Neural progenitor cell (in vitro differentiated cells): ENCODE measurements around the gene PCSK2. TPM values are rescaled to one million over a fixed set of nuclear protein-coding genes. Genes with fewer than 3 reads are reported as not detected.

Experiments used
- DNase-seq: peaks from one replicate; pipeline ENCODE4 v3.0.0-alpha.2; 2016; ENCODE audit warnings: low spot score
- H2AFZ ChIP-seq: fragments of 200-600 bp; sonication (generic); replicated peaks from 2 replicates; pipeline ENCODE4 v1.6.1; 2016; ENCODE audit warnings: antibody characterized with exemption
- H3F3A ChIP-seq: fragments of 200-600 bp; sonication (generic); 2 replicates; pipeline ENCODE4 v1.6.1; 2016; ENCODE audit warnings: antibody characterized with exemption, low read depth
- H3K27ac ChIP-seq: fragments of 200-600 bp; sonication (generic); 2 replicates; pipeline ENCODE4 v1.5.1; 2016; ENCODE audit warnings: mild to moderate bottlenecking
- H3K27me3 ChIP-seq: fragments of 200-600 bp; sonication (generic); 2 replicates; pipeline ENCODE4 v1.6.1; 2016; ENCODE audit warnings: mild to moderate bottlenecking, moderate library complexity
- H3K36me3 ChIP-seq: fragments of 200-600 bp; sonication (generic); 2 replicates; pipeline ENCODE4 v1.5.1; 2016
- H3K4me1 ChIP-seq: fragments of 200-600 bp; sonication (generic); 2 replicates; pipeline ENCODE4 v1.6.1; 2016; ENCODE audit warnings: mixed run types
- H3K4me2 ChIP-seq: fragments of 200-600 bp; sonication (generic); 2 replicates; pipeline ENCODE4 v1.6.1; 2016
- H3K4me3 ChIP-seq: fragments of 200-600 bp; sonication (generic); 2 replicates; pipeline ENCODE4 v1.5.1; 2016
- H3K79me2 ChIP-seq: fragments of 200-600 bp; sonication (generic); 2 replicates; pipeline ENCODE4 v1.6.1; 2016; ENCODE audit warnings: low read depth
- H3K9ac ChIP-seq: fragments of 200-600 bp; sonication (generic); 2 replicates; pipeline ENCODE4 v1.6.1; 2016
- H3K9me3 ChIP-seq: fragments of 200-600 bp; sonication (generic); 2 replicates; pipeline ENCODE4 v1.5.1; 2016; ENCODE audit warnings: low read depth
- H4K20me1 ChIP-seq: fragments of 200-600 bp; sonication (generic); 2 replicates; pipeline ENCODE4 v1.6.1; 2016; ENCODE audit warnings: low read depth
- H3K27ac Mint-ChIP-seq: 3 replicates; pipeline ENCODE4 v1.8.0; 2021; ENCODE audit warnings: mixed read lengths
- H3K27me3 Mint-ChIP-seq: 2 replicates; pipeline ENCODE4 v1.8.0; 2022; ENCODE audit warnings: low read depth, mild to moderate bottlenecking, inconsistent platforms, moderate library complexity, mixed read lengths; ENCODE audit not compliant: insufficient read depth
- H3K36me3 Mint-ChIP-seq: 3 replicates; pipeline ENCODE4 v1.8.0; 2021; ENCODE audit warnings: mixed read lengths
- H3K4me1 Mint-ChIP-seq: 3 replicates; pipeline ENCODE4 v1.8.0; 2021; ENCODE audit warnings: mixed read lengths
- H3K4me3 Mint-ChIP-seq: 3 replicates; pipeline ENCODE4 v1.8.0; 2021; ENCODE audit warnings: mild to moderate bottlenecking, moderate library complexity, mixed read lengths
- H3K9me3 Mint-ChIP-seq: 3 replicates; pipeline ENCODE4 v1.8.0; 2020; ENCODE audit warnings: mixed read lengths
- CTCF ChIP-seq: fragments of 200-600 bp; sonication (generic); IDR thresholded peaks from 2 replicates; pipeline ENCODE4 v1.5.1; 2017; ENCODE audit warnings: antibody characterized with exemption, mild to moderate bottlenecking
- EZH2 ChIP-seq: fragments of 200-600 bp; sonication (generic); IDR thresholded peaks from 2 replicates; pipeline ENCODE4 v1.6.1; 2017; ENCODE audit warnings: antibody characterized with exemption, mild to moderate bottlenecking, moderate library complexity
- EZH2phosphoT487 ChIP-seq: fragments of 200-600 bp; sonication (generic); IDR thresholded peaks from 2 replicates; pipeline ENCODE4 v1.6.1; 2017; ENCODE audit warnings: antibody characterized with exemption
- total RNA-seq: library from RNA; depleted of rRNA; stranded (reverse); fragments of >200 nt; gene quantifications from 2 replicates; pipeline ENCODE4 v1.2.3, GENCODE V29; 2015; ENCODE audit warnings: low replicate concordance

The PCSK2 gene
- total RNA-seq, 1 donor from 2014 or later = 0.07 TPM

GRCh38 chr20:17298751-17299150 is 71.9 kb downstream of the PCSK2 start:
- Histone ChIP-seq H2AFZ (no peak overlapping the region), H3K27ac (no peak overlapping the region), H3K79me2 (no peaks in the 10 kb centered on the region), H3F3A (no peaks in the 10 kb centered on the region), H3K36me3 (no peaks in the 10 kb centered on the region), H4K20me1 (no peaks in the 10 kb centered on the region), H3K9ac (no peak overlapping the region), H3K4me3 (no peak overlapping the region), H3K9me3 (no peaks in the 10 kb centered on the region), H3K27me3 (no peaks in the 10 kb centered on the region), H3K4me1 (no peaks in the 10 kb centered on the region), H3K4me2 (no peak overlapping the region)
- Mint-ChIP-seq H3K27me3 (peaks cover 3% of the 10 kb centered on the region), H3K27ac (no peak overlapping the region), H3K4me3 (no peak overlapping the region), H3K9me3 (no peaks in the 10 kb centered on the region), H3K4me1 (no peaks in the 10 kb centered on the region), H3K36me3 (no peaks in the 10 kb centered on the region)
- DNase-seq = no peak
- no peak for TF ChIP-seq EZH2phosphoT487
- TF ChIP-seq EZH2 = no peak
- TF ChIP-seq CTCF = no peak

DNA sequence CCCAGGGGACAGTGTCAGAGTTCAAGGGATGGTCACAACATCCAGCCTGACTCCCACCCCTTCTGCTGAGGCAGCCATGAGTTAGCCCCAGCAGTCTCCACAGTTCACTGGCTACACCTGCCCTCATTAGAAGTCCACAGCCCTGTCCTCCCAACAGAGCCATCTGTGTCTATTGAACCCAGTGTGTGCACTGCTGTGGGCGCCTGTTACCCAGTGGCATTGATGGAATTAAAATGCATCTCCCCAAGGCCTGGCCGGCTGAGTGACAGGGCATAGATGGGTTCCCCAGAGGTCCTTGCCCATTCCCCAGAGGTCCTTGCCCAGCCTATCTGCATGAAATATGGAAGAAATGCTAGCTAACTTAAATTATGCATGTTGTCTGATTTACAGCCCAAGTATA is 73.3 kb downstream of the PCSK2 start:
- H3K27me3 ChIP-seq = no peaks in the 10 kb centered on the region
- H3K4me2 ChIP-seq = no peak overlapping the region
- no peak overlapping the region for H3K9ac ChIP-seq
- no peaks in the 10 kb centered on the region for H3K9me3 ChIP-seq
- H4K20me1 ChIP-seq = no peaks in the 10 kb centered on the region
- Mint-ChIP-seq H3K27ac (no peak overlapping the region), H3K4me1 (peaks cover 8% of the 10 kb centered on the region), H3K9me3 (no peaks in the 10 kb centered on the region), H3K27me3 (peaks cover 3% of the 10 kb centered on the region), H3K4me3 (no peak overlapping the region), H3K36me3 (no peaks in the 10 kb centered on the region)
- H2AFZ ChIP-seq = no peak overlapping the region
- H3K4me3 ChIP-seq = no peak overlapping the region
- H3K79me2 ChIP-seq = no peaks in the 10 kb centered on the region
- TF ChIP-seq EZH2 (no peak), CTCF (no peak), EZH2phosphoT487 (no peak)
- H3F3A ChIP-seq = peaks cover 3% of the 10 kb centered on the region
- H3K36me3 ChIP-seq = no peaks in the 10 kb centered on the region
- no peak overlapping the region for H3K27ac ChIP-seq
- DNase-seq = no peak
- peaks cover 9% of the 10 kb centered on the region for H3K4me1 ChIP-seq

DNA sequence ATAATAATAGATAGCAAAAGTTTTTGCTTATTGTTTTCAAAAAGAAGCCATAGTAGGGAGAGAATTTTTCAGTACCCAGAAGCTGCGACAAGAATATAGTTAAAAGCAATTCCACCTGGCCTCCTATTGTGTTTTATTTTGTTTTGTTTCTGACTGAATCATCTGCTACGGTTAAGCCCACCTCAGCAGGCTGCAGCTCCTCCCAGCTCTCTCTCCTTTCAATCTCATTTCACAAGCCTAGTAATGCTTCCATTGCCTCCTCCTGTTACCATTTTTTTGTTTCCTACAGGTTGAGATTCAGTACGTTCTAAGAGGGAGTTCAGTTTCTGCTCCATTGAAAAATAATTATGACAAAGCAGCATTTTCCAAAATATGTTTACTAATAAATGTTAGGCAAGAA is 77.9 kb downstream of the PCSK2 start:
- DNase-seq = peak; percentile 50
- Histone ChIP-seq H3K4me1 (peaks cover 20% of the 10 kb centered on the region), H3K36me3 (no peaks in the 10 kb centered on the region), H3K27ac (peak overlapping the region; percentile 59), H3K9ac (no peak overlapping the region), H3F3A (peaks cover 7% of the 10 kb centered on the region), H4K20me1 (no peaks in the 10 kb centered on the region), H3K4me3 (peak overlapping the region; percentile 16), H3K4me2 (peak overlapping the region; percentile 68), H3K9me3 (no peaks in the 10 kb centered on the region), H3K27me3 (no peaks in the 10 kb centered on the region), H3K79me2 (no peaks in the 10 kb centered on the region), H2AFZ (no peak overlapping the region)
- no peaks in the 10 kb centered on the region for H3K27me3 Mint-ChIP-seq
- H3K4me3 Mint-ChIP-seq = no peak overlapping the region
- H3K9me3 Mint-ChIP-seq = no peaks in the 10 kb centered on the region
- H3K27ac Mint-ChIP-seq = no peak overlapping the region
- TF ChIP-seq CTCF (no peak), EZH2phosphoT487 (no peak), EZH2 (no peak)
- H3K36me3 Mint-ChIP-seq = no peaks in the 10 kb centered on the region
- H3K4me1 Mint-ChIP-seq = peaks cover 8% of the 10 kb centered on the region
